GM23338 (cell line): ENCODE results near the gene STRIP1. TPM values are rescaled to one million over a fixed set of nuclear protein-coding genes. Genes with fewer than 3 reads are reported as not detected.

Experiments used
- ATAC-seq: fragments of 200-7000 bp; cut with Tn5 transposase; 3 replicates; pipeline ENCODE4 v1.9.1; 2020
- DNase-seq: peaks from one replicate; pipeline ENCODE4 v3.0.0-alpha.2; 2015; ENCODE audit warnings: low spot score
- H2AFZ ChIP-seq: fragments of 200-600 bp; sonication (generic); 2 replicates; pipeline ENCODE4 v1.8.0; 2016; ENCODE audit warnings: antibody characterized with exemption, mild to moderate bottlenecking, moderate library complexity
- H3F3A ChIP-seq: fragments of 200-600 bp; sonication (generic); replicated peaks from 2 replicates; pipeline ENCODE4 v1.8.0; 2017; ENCODE audit warnings: antibody characterized with exemption, mixed run types, low read depth
- H3K27ac ChIP-seq: fragments of 200-600 bp; sonication (generic); 2 replicates; pipeline ENCODE4 v1.6.1; 2016; ENCODE audit warnings: low read depth
- H3K27me3 ChIP-seq: fragments of 200-600 bp; sonication (generic); 2 replicates; pipeline ENCODE4 v1.8.0; 2016; ENCODE audit warnings: mild to moderate bottlenecking, mixed run types, moderate library complexity; ENCODE audit not compliant: insufficient read depth
- H3K36me3 ChIP-seq: fragments of 200-600 bp; sonication (generic); 2 replicates; pipeline ENCODE4 v1.8.0; 2016; ENCODE audit warnings: mild to moderate bottlenecking; ENCODE audit not compliant: insufficient read depth
- H3K4me1 ChIP-seq: fragments of 200-600 bp; sonication (generic); 2 replicates; pipeline ENCODE4 v1.8.0; 2016; ENCODE audit warnings: mild to moderate bottlenecking, moderate library complexity; ENCODE audit not compliant: insufficient read depth
- H3K4me2 ChIP-seq: fragments of 200-600 bp; sonication (generic); 2 replicates; pipeline ENCODE4 v1.7.1; 2017; ENCODE audit warnings: mixed run types
- H3K4me3 ChIP-seq: fragments of 200-600 bp; sonication (generic); 2 replicates; pipeline ENCODE4 v1.6.1; 2016; ENCODE audit warnings: mixed run types
- H3K79me2 ChIP-seq: fragments of 200-600 bp; sonication (generic); replicated peaks from 2 replicates; pipeline ENCODE4 v1.8.0; 2017; ENCODE audit warnings: mild to moderate bottlenecking; ENCODE audit not compliant: insufficient read depth
- H3K9me2 ChIP-seq: fragments of 200-600 bp; sonication (generic); 2 replicates; pipeline ENCODE4 v1.8.0; 2017; ENCODE audit not compliant: insufficient read depth
- H4K20me1 ChIP-seq: fragments of 200-600 bp; sonication (generic); replicated peaks from 2 replicates; pipeline ENCODE4 v1.8.0; 2017; ENCODE audit warnings: mild to moderate bottlenecking; ENCODE audit not compliant: insufficient read depth
- H3K27ac Mint-ChIP-seq: 2 replicates; pipeline ENCODE4 v1.8.0; 2020; ENCODE audit warnings: inconsistent platforms, mild to moderate bottlenecking, moderate library complexity, mixed read lengths
- H3K27me3 Mint-ChIP-seq: 3 replicates; pipeline ENCODE4 v1.8.0; 2022; ENCODE audit warnings: low read depth, mild to moderate bottlenecking, moderate library complexity, mixed read lengths, inconsistent platforms; ENCODE audit not compliant: insufficient read depth, poor library complexity
- H3K36me3 Mint-ChIP-seq: 3 replicates; pipeline ENCODE4 v1.8.0; 2021; ENCODE audit warnings: low read depth, mild to moderate bottlenecking, inconsistent platforms, moderate library complexity, mixed read lengths
- H3K4me1 Mint-ChIP-seq: 3 replicates; pipeline ENCODE4 v1.8.0; 2020; ENCODE audit warnings: mild to moderate bottlenecking, inconsistent platforms, mixed read lengths
- H3K4me3 Mint-ChIP-seq: 3 replicates; pipeline ENCODE4 v1.8.0; 2021; ENCODE audit warnings: moderate library complexity, mild to moderate bottlenecking, inconsistent platforms, mixed read lengths
- H3K9me3 Mint-ChIP-seq: 3 replicates; pipeline ENCODE4 v1.8.0; 2020; ENCODE audit warnings: moderate library complexity, mild to moderate bottlenecking, inconsistent platforms, mixed read lengths
- CREB1 ChIP-seq: fragments of 250-450 bp; sonication (Bioruptor Pico); IDR thresholded peaks from 2 replicates; pipeline ENCODE4 v1.5.0; 2020; ENCODE audit warnings: low read depth, mild to moderate bottlenecking, moderate library complexity
- EZH2 ChIP-seq: fragments of 200-600 bp; sonication (generic); IDR thresholded peaks from one replicate; pipeline ENCODE4 v1.8.0; 2017; ENCODE audit warnings: antibody characterized with exemption, mild to moderate bottlenecking, low read depth; ENCODE audit not compliant: unreplicated experiment
- EZH2phosphoT487 ChIP-seq: fragments of 200-600 bp; sonication (generic); IDR thresholded peaks from one replicate; pipeline ENCODE4 v1.8.1; 2018; ENCODE audit warnings: antibody characterized with exemption; ENCODE audit not compliant: unreplicated experiment
- JUNB ChIP-seq: IDR thresholded peaks from one replicate; pipeline ENCODE4 v1.6.1; 2016; ENCODE audit warnings: antibody characterized with exemption; ENCODE audit not compliant: unreplicated experiment
- NANOG ChIP-seq: IDR thresholded peaks from 2 replicates; pipeline ENCODE4 v1.6.1; 2016; ENCODE audit warnings: antibody characterized with exemption, borderline replicate concordance
- POLR2AphosphoS5 ChIP-seq: IDR thresholded peaks from 2 replicates; pipeline ENCODE4 v1.6.1; 2016; ENCODE audit warnings: antibody characterized with exemption, low read depth
- STAT1 ChIP-seq: IDR thresholded peaks from one replicate; pipeline ENCODE4 v1.6.1; 2016; ENCODE audit warnings: antibody characterized with exemption; ENCODE audit not compliant: unreplicated experiment
- ZNF114 ChIP-seq: fragments of 250-450 bp; sonication (Bioruptor Pico); IDR thresholded peaks from 2 replicates; pipeline ENCODE4 v1.5.0; 2020; ENCODE audit warnings: mild to moderate bottlenecking, moderate library complexity
- ZNF331 ChIP-seq: fragments of 250-450 bp; sonication (Bioruptor Pico); IDR thresholded peaks from 2 replicates; pipeline ENCODE4 v1.5.0; 2020; ENCODE audit warnings: low read depth, mild to moderate bottlenecking, moderate library complexity
- polyA plus RNA-seq: library from polyadenylated mRNA; unstranded; fragments of >200 nt; fragmentation: Nextera tagmentation; extraction: Ambion mirVana; gene quantifications from 2 replicates; pipeline ENCODE4 v1.2.1, GENCODE V29; 2016
- total RNA-seq: library from RNA; depleted of rRNA; stranded (reverse); fragments of >200 nt; shearing (Covaris generic); gene quantifications from 2 replicates; pipeline ENCODE4 v1.2.3, GENCODE V29; 2014
- TF ChIP-seq, protein P1 (sequence below): fragments of 250-450 bp; sonication (Bioruptor Pico); IDR thresholded peaks from 2 replicates; pipeline ENCODE4 v1.5.0; 2020; ENCODE audit warnings: mild to moderate bottlenecking, moderate library complexity
- TF ChIP-seq, protein P2 (sequence below): IDR thresholded peaks from 2 replicates; pipeline ENCODE4 v1.6.1; 2016; ENCODE audit warnings: antibody characterized with exemption
- TF ChIP-seq, protein P3 (sequence below), 2 experiments: fragments of 200-600 bp in 1 of 2; sonication (generic) in 1 of 2; conservative IDR thresholded peaks; 2 replicates each; pipeline versions ENCODE4 v1.5.1 to v1.6.1; 2016 to 2017; ENCODE audit warnings: antibody characterized with exemption in 2 of 2, low read depth in 2 of 2, mild to moderate bottlenecking in 2 of 2, moderate library complexity in 1 of 2
- TF ChIP-seq, protein P4 (sequence below): IDR thresholded peaks from one replicate; pipeline ENCODE4 v1.6.1; 2018; ENCODE audit warnings: antibody characterized with exemption; ENCODE audit not compliant: unreplicated experiment

STRIP1 gene
- total and polyA plus RNA-seq, 2 experiments from 2014 or later, result 17.2 to 50.6 TPM

DNA sequence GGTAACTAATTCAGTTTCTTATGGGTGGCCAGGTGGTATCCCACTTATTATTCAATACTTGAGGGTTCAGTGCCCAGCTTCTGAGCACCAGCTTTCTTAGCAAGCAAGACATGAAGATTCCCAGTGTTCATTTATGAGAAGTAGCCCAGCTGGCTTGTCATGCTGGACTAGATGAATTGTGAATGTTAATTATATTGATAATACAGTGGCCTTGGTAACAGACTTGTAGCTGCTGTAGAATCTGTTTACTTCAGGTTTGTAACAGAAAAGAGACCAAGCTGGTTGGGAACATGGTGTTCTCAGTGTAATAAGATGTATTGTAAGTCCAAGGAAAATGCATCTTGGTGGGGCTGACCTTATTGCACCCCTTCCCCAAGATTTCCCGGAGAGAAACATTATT is 39.8 kb upstream of the STRIP1 start:
- no peaks in the 10 kb centered on the region for H3F3A ChIP-seq
- no peak for ATAC-seq
- no peak overlapping the region for H3K4me3 Mint-ChIP-seq
- peaks cover 90% of the 10 kb centered on the region for H3K79me2 ChIP-seq
- H3K27ac ChIP-seq, result no peak overlapping the region
- H3K27me3 Mint-ChIP-seq, result peaks cover 10% of the 10 kb centered on the region
- H3K9me2 ChIP-seq, result no peaks in the 10 kb centered on the region
- peaks cover 41% of the 10 kb centered on the region for H4K20me1 ChIP-seq
- H2AFZ ChIP-seq, result no peak overlapping the region
- H3K9me3 Mint-ChIP-seq, result no peaks in the 10 kb centered on the region
- H3K27ac Mint-ChIP-seq, result no peak overlapping the region
- H3K36me3 ChIP-seq, result no peaks in the 10 kb centered on the region
- peaks cover 14% of the 10 kb centered on the region for H3K4me1 Mint-ChIP-seq
- no peaks in the 10 kb centered on the region for H3K27me3 ChIP-seq
- H3K4me3 ChIP-seq, result no peak overlapping the region
- H3K36me3 Mint-ChIP-seq, result peaks cover 5% of the 10 kb centered on the region; the same call in 1 of the 3 replicates
- TF ChIP-seq JUNB (no peak), POLR2AphosphoS5 (no peak), ZNF114 (no peak), EZH2 (no peak), ZNF331 (CRISPR knock-in tag) (no peak), CREB1 (no peak), NANOG (no peak), STAT1 (no peak), EZH2phosphoT487 (no peak)
- TF ChIP-seq, protein P1, sequence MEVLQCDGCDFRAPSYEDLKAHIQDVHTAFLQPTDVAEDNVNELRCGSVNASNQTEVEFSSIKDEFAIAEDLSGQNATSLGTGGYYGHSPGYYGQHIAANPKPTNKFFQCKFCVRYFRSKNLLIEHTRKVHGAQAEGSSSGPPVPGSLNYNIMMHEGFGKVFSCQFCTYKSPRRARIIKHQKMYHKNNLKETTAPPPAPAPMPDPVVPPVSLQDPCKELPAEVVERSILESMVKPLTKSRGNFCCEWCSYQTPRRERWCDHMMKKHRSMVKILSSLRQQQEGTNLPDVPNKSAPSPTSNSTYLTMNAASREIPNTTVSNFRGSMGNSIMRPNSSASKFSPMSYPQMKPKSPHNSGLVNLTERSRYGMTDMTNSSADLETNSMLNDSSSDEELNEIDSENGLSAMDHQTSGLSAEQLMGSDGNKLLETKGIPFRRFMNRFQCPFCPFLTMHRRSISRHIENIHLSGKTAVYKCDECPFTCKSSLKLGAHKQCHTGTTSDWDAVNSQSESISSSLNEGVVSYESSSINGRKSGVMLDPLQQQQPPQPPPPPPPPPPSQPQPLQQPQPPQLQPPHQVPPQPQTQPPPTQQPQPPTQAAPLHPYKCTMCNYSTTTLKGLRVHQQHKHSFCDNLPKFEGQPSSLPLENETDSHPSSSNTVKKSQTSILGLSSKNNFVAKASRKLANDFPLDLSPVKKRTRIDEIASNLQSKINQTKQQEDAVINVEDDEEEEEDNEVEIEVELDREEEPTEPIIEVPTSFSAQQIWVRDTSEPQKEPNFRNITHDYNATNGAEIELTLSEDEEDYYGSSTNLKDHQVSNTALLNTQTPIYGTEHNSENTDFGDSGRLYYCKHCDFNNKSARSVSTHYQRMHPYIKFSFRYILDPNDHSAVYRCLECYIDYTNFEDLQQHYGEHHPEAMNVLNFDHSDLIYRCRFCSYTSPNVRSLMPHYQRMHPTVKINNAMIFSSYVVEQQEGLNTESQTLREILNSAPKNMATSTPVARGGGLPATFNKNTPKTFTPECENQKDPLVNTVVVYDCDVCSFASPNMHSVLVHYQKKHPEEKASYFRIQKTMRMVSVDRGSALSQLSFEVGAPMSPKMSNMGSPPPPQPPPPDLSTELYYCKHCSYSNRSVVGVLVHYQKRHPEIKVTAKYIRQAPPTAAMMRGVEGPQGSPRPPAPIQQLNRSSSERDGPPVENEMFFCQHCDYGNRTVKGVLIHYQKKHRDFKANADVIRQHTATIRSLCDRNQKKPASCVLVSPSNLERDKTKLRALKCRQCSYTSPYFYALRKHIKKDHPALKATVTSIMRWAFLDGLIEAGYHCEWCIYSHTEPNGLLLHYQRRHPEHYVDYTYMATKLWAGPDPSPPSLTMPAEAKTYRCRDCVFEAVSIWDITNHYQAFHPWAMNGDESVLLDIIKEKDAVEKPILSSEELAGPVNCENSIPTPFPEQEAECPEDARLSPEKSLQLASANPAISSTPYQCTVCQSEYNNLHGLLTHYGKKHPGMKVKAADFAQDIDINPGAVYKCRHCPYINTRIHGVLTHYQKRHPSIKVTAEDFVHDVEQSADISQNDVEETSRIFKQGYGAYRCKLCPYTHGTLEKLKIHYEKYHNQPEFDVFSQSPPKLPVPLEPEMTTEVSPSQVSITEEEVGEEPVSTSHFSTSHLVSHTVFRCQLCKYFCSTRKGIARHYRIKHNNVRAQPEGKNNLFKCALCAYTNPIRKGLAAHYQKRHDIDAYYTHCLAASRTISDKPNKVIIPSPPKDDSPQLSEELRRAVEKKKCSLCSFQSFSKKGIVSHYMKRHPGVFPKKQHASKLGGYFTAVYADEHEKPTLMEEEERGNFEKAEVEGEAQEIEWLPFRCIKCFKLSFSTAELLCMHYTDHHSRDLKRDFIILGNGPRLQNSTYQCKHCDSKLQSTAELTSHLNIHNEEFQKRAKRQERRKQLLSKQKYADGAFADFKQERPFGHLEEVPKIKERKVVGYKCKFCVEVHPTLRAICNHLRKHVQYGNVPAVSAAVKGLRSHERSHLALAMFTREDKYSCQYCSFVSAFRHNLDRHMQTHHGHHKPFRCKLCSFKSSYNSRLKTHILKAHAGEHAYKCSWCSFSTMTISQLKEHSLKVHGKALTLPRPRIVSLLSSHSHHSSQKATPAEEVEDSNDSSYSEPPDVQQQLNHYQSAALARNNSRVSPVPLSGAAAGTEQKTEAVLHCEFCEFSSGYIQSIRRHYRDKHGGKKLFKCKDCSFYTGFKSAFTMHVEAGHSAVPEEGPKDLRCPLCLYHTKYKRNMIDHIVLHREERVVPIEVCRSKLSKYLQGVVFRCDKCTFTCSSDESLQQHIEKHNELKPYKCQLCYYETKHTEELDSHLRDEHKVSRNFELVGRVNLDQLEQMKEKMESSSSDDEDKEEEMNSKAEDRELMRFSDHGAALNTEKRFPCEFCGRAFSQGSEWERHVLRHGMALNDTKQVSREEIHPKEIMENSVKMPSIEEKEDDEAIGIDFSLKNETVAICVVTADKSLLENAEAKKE, result no peak
- TF ChIP-seq, protein P2, sequence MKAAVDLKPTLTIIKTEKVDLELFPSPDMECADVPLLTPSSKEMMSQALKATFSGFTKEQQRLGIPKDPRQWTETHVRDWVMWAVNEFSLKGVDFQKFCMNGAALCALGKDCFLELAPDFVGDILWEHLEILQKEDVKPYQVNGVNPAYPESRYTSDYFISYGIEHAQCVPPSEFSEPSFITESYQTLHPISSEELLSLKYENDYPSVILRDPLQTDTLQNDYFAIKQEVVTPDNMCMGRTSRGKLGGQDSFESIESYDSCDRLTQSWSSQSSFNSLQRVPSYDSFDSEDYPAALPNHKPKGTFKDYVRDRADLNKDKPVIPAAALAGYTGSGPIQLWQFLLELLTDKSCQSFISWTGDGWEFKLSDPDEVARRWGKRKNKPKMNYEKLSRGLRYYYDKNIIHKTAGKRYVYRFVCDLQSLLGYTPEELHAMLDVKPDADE, result no peak
- TF ChIP-seq, protein P3, sequence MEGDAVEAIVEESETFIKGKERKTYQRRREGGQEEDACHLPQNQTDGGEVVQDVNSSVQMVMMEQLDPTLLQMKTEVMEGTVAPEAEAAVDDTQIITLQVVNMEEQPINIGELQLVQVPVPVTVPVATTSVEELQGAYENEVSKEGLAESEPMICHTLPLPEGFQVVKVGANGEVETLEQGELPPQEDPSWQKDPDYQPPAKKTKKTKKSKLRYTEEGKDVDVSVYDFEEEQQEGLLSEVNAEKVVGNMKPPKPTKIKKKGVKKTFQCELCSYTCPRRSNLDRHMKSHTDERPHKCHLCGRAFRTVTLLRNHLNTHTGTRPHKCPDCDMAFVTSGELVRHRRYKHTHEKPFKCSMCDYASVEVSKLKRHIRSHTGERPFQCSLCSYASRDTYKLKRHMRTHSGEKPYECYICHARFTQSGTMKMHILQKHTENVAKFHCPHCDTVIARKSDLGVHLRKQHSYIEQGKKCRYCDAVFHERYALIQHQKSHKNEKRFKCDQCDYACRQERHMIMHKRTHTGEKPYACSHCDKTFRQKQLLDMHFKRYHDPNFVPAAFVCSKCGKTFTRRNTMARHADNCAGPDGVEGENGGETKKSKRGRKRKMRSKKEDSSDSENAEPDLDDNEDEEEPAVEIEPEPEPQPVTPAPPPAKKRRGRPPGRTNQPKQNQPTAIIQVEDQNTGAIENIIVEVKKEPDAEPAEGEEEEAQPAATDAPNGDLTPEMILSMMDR (conservative IDR thresholded peaks at IDR 0.05; ENCODE audit: low read depth in 2 of 2), result no peak
- TF ChIP-seq, protein P4, sequence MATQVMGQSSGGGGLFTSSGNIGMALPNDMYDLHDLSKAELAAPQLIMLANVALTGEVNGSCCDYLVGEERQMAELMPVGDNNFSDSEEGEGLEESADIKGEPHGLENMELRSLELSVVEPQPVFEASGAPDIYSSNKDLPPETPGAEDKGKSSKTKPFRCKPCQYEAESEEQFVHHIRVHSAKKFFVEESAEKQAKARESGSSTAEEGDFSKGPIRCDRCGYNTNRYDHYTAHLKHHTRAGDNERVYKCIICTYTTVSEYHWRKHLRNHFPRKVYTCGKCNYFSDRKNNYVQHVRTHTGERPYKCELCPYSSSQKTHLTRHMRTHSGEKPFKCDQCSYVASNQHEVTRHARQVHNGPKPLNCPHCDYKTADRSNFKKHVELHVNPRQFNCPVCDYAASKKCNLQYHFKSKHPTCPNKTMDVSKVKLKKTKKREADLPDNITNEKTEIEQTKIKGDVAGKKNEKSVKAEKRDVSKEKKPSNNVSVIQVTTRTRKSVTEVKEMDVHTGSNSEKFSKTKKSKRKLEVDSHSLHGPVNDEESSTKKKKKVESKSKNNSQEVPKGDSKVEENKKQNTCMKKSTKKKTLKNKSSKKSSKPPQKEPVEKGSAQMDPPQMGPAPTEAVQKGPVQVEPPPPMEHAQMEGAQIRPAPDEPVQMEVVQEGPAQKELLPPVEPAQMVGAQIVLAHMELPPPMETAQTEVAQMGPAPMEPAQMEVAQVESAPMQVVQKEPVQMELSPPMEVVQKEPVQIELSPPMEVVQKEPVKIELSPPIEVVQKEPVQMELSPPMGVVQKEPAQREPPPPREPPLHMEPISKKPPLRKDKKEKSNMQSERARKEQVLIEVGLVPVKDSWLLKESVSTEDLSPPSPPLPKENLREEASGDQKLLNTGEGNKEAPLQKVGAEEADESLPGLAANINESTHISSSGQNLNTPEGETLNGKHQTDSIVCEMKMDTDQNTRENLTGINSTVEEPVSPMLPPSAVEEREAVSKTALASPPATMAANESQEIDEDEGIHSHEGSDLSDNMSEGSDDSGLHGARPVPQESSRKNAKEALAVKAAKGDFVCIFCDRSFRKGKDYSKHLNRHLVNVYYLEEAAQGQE, result no peak
- H3K4me1 ChIP-seq, result peaks cover 8% of the 10 kb centered on the region
- H3K4me2 ChIP-seq, result no peak overlapping the region
- no peak for DNase-seq
